Keratinocyte (primary cell): Measurements from ENCODE around the gene GSTCD. TPM values are rescaled to one million over a fixed set of nuclear protein-coding genes. Genes with fewer than 3 reads are reported as not detected.
"Not testable (repeated sequence)": the region's sequence is repeated elsewhere in the genome, so short reads cannot be mapped to it uniquely, and the experiment has no call there.

ENCODE experiments used
- DNase-seq: peaks from one replicate; pipeline ENCODE4 v3.0.0-alpha.2; 2011; ENCODE audit warnings: low read depth, missing footprints, low spot score
- FAIRE-seq: peaks from 2 replicates; lab custom pipeline; 2011; peaks lifted over from hg19 to GRCh38; lab: Jason Lieb, UNC
- H2AFZ ChIP-seq: 2 replicates; pipeline ENCODE4 v1.6.0; 2012; ENCODE audit warnings: low read length, control low read depth, inconsistent platforms; ENCODE audit not compliant: control insufficient read depth
- H3K27ac ChIP-seq: 2 replicates; pipeline ENCODE4 v1.5.1; 2011; ENCODE audit warnings: low read length; ENCODE audit not compliant: control insufficient read depth, insufficient read depth
- H3K27me3 ChIP-seq: 3 replicates; pipeline ENCODE4 v1.6.0; 2011; ENCODE audit warnings: low read length; ENCODE audit not compliant: control insufficient read depth, insufficient read depth; ENCODE audit errors: extremely low read depth
- H3K36me3 ChIP-seq, 2 experiments: 2 replicates in 1 of 2; 3 replicates in 1 of 2; pipeline ENCODE4 v1.5.1; 2011; ENCODE audit warnings: low read length in 2 of 2, mild to moderate bottlenecking in 1 of 2; ENCODE audit not compliant: control insufficient read depth in 2 of 2, insufficient read depth in 2 of 2; ENCODE audit errors: extremely low read depth in 1 of 2
- H3K4me1 ChIP-seq: 3 replicates; pipeline ENCODE4 v1.5.1; 2011; ENCODE audit warnings: low read length; ENCODE audit not compliant: control insufficient read depth, insufficient read depth; ENCODE audit errors: extremely low read depth
- H3K4me2 ChIP-seq: 3 replicates; pipeline ENCODE4 v1.6.0; 2011; ENCODE audit warnings: low read depth, low read length; ENCODE audit not compliant: control insufficient read depth, insufficient read depth; ENCODE audit errors: extremely low read depth
- H3K4me3 ChIP-seq, 3 experiments: fragments of 200-600 bp in 1 of 3; sonication (generic) in 1 of 3; 2 replicates in 2 of 3; 3 replicates in 1 of 3; pipeline ENCODE4 v1.5.1; 2011 to 2016; ENCODE audit warnings: low read length in 3 of 3, mild to moderate bottlenecking in 3 of 3, control low read depth in 2 of 3, inconsistent platforms in 1 of 3, low read depth in 1 of 3, mixed read lengths in 1 of 3, mixed run types in 1 of 3, moderate library complexity in 1 of 3; ENCODE audit not compliant: control insufficient read depth in 2 of 3, insufficient read depth in 2 of 3; ENCODE audit errors: extremely low read depth in 1 of 3
- H3K79me2 ChIP-seq: 2 replicates; pipeline ENCODE4 v1.6.0; 2012; ENCODE audit warnings: low read length; ENCODE audit not compliant: control insufficient read depth, insufficient read depth
- H3K9ac ChIP-seq: 3 replicates; pipeline ENCODE4 v1.6.0; 2011; ENCODE audit warnings: low read length; ENCODE audit not compliant: control insufficient read depth, insufficient read depth; ENCODE audit errors: extremely low read depth
- H3K9me1 ChIP-seq: 3 replicates; pipeline ENCODE4 v1.6.0; 2011; ENCODE audit warnings: low read length; ENCODE audit not compliant: control insufficient read depth, insufficient read depth; ENCODE audit errors: extremely low read depth
- H3K9me3 ChIP-seq: 2 replicates; pipeline ENCODE4 v1.5.1; 2012; ENCODE audit warnings: low read depth, low read length; ENCODE audit not compliant: control insufficient read depth
- H4K20me1 ChIP-seq: 3 replicates; pipeline ENCODE4 v1.6.0; 2011; ENCODE audit warnings: low read length; ENCODE audit not compliant: control insufficient read depth, insufficient read depth; ENCODE audit errors: extremely low read depth
- EZH2 ChIP-seq: IDR thresholded peaks from one replicate; pipeline ENCODE4 v1.6.1; 2012; ENCODE audit warnings: inconsistent platforms, mild to moderate bottlenecking, low read length, moderate library complexity
- dilution Hi-C: fragments of 300-500 bp; cut with MboI; formaldehyde crosslinking; loops from one replicate; pipeline ENCODE4 v1.7.0; 2020; ENCODE audit warnings: low sequenced_read_pairs; ENCODE audit not compliant: extremely low pct_ligation_motif_present
- polyA plus RNA-seq, 5 experiments: library from polyadenylated mRNA; depleted of rRNA in 3 of 5; stranded (reverse) in 3 of 5; stranded (forward) in 1 of 5; unstranded in 1 of 5; fragments of >200 nt; gene quantifications; 1 replicate in 1 of 5; 2 replicates in 3 of 5; 3 replicates in 1 of 5; pipeline versions ENCODE4 v1.2.1 to v1.2.3, GENCODE V29; 2011 to 2012; ENCODE audit warnings: missing spikeins in 2 of 5, low read depth in 1 of 5, low replicate concordance in 1 of 5
- TF ChIP-seq, protein P1 (sequence below), 3 experiments: IDR thresholded peaks in 1 of 3; conservative IDR thresholded peaks in 1 of 3; optimal IDR thresholded peaks in 1 of 3; 2 replicates in 2 of 3; 3 replicates in 1 of 3; pipeline versions ENCODE3 to v1.5.1; 2011; ENCODE audit warnings: low read length in 3 of 3, mild to moderate bottlenecking in 3 of 3, moderate library complexity in 2 of 3, control low read depth in 1 of 3, inconsistent platforms in 1 of 3; ENCODE audit not compliant: insufficient read depth in 2 of 3; ENCODE audit errors: extremely low read depth in 1 of 3

Gene GSTCD
- polyA plus RNA-seq, 1 donor (not counting 4 experiments of a cell fraction or from before 2014, with no cell fraction given), result 23.2 TPM

DNA sequence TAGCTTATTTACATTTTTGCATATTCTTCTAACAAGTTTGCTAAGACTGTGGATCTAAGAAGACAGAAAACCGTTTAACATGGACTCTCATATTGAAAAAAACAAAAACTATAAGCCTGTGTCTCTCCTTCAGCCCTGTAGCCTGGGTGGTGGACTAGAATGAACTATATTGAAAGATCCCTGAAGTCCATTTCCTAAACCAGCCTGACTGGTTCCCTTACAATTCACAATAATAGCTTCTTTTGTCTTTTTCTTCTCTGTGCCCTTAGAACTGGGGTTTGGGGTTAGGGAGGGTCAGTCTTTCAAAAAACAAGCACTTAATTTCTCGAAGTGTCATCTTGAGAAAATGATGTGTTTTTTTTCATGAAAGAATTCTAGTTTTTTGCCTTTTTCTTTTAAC lies 59.0 kb downstream of the GSTCD start:
- TF ChIP-seq, protein P1, sequence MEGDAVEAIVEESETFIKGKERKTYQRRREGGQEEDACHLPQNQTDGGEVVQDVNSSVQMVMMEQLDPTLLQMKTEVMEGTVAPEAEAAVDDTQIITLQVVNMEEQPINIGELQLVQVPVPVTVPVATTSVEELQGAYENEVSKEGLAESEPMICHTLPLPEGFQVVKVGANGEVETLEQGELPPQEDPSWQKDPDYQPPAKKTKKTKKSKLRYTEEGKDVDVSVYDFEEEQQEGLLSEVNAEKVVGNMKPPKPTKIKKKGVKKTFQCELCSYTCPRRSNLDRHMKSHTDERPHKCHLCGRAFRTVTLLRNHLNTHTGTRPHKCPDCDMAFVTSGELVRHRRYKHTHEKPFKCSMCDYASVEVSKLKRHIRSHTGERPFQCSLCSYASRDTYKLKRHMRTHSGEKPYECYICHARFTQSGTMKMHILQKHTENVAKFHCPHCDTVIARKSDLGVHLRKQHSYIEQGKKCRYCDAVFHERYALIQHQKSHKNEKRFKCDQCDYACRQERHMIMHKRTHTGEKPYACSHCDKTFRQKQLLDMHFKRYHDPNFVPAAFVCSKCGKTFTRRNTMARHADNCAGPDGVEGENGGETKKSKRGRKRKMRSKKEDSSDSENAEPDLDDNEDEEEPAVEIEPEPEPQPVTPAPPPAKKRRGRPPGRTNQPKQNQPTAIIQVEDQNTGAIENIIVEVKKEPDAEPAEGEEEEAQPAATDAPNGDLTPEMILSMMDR (optimal IDR thresholded peaks at IDR 0.05 in 1 of 3, IDR thresholded peaks at IDR 0.05 in 1 of 3, conservative IDR thresholded peaks at IDR 0.05 in 1 of 3; ENCODE audit: extremely low read depth in 1 of 3, insufficient read depth in 2 of 3, low read length in 3 of 3), result no peak
- TF ChIP-seq EZH2, result no peak
- Histone ChIP-seq H3K79me2 (no peaks in the 10 kb centered on the region), H3K27me3 (no peaks in the 10 kb centered on the region), H3K4me1 (peaks cover 8% of the 10 kb centered on the region), H3K9me1 (no peaks in the 10 kb centered on the region), H3K4me3 (no peak overlapping the region), H2AFZ (no peak overlapping the region), H3K9me3 (no peaks in the 10 kb centered on the region), H3K9ac (no peak overlapping the region), H3K4me2 (no peak overlapping the region), H3K27ac (no peak overlapping the region), H3K36me3 (no peaks in the 10 kb centered on the region), H4K20me1 (no peaks in the 10 kb centered on the region)
- FAIRE-seq, result no peak
- dilution Hi-C loops, result no loop called here
- DNase-seq, result no peak

GRCh38 chr4:105770524-105770923 lies 61.9 kb downstream of the GSTCD start:
- H3K36me3 ChIP-seq, H3K9ac ChIP-seq, H3K4me1 ChIP-seq, dilution Hi-C loops, H3K79me2 ChIP-seq, H3K27ac ChIP-seq, H3K4me2 ChIP-seq, DNase-seq, FAIRE-seq, H3K27me3 ChIP-seq, H2AFZ ChIP-seq, H3K9me1 ChIP-seq, H3K9me3 ChIP-seq, H3K4me3 ChIP-seq, H4K20me1 ChIP-seq: not testable (repeated sequence)

DNA sequence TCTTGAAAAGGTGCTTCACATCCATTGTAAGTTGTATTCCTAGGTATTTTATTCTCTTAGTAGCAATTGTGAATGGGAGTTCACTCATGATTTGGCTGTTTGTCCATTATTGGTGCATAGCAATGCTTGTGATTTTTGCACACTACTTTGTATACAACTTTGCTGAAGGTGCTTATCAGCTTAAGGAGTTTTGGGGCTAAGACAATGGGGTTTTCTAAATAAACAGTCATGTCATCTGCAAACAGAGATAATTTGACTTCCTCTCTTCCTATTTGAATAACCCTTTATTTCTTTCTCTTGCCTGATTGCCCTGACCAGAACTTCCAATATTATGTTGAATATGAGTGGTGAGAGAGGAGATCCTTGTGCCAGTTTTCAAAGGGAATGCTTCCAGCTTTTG lies 63.5 kb downstream of the GSTCD start:
- dilution Hi-C loops, H2AFZ ChIP-seq, H3K27ac ChIP-seq, DNase-seq, H3K9ac ChIP-seq, H3K36me3 ChIP-seq, H3K4me2 ChIP-seq, H3K9me1 ChIP-seq, H3K27me3 ChIP-seq, H3K4me1 ChIP-seq, H3K4me3 ChIP-seq, H4K20me1 ChIP-seq, H3K79me2 ChIP-seq, FAIRE-seq, H3K9me3 ChIP-seq: not testable (repeated sequence)

GRCh38 chr4:105775760-105776415 lies 67.3 kb downstream of the GSTCD start:
- H3K79me2 ChIP-seq, H3K4me3 ChIP-seq, H3K27me3 ChIP-seq, H3K9ac ChIP-seq, H3K9me1 ChIP-seq, H3K9me3 ChIP-seq, H3K36me3 ChIP-seq, DNase-seq, H4K20me1 ChIP-seq, H3K4me1 ChIP-seq, dilution Hi-C loops, FAIRE-seq, H2AFZ ChIP-seq, H3K4me2 ChIP-seq, H3K27ac ChIP-seq: not testable (repeated sequence)
